Ishikawa (cell line): ENCODE data around the gene LCAT.

ENCODE experiments used
- EGR1 ChIP-seq: IDR thresholded peaks from 2 replicates; pipeline ENCODE4 v1.6.1; 2012
- TAF1 ChIP-seq: IDR thresholded peaks from 2 replicates; pipeline ENCODE4 v1.6.1; 2012; ENCODE audit warnings: low read depth, mild to moderate bottlenecking

GRCh38 chr16:67990018-67990386 lies 46.1 kb upstream of the LCAT start:
- no peak for TF ChIP-seq TAF1
- no peak for TF ChIP-seq EGR1
